GM12874 (cell line): ENCODE data around the gene ABCA1.

Experiments used
- TF ChIP-seq, protein P1 (sequence below): IDR thresholded peaks from 2 replicates; pipeline ENCODE4 v1.5.1; 2011; ENCODE audit warnings: low read depth, mild to moderate bottlenecking, control low read depth, low read length, moderate library complexity; ENCODE audit not compliant: insufficient read depth

Gene ABCA1

DNA sequence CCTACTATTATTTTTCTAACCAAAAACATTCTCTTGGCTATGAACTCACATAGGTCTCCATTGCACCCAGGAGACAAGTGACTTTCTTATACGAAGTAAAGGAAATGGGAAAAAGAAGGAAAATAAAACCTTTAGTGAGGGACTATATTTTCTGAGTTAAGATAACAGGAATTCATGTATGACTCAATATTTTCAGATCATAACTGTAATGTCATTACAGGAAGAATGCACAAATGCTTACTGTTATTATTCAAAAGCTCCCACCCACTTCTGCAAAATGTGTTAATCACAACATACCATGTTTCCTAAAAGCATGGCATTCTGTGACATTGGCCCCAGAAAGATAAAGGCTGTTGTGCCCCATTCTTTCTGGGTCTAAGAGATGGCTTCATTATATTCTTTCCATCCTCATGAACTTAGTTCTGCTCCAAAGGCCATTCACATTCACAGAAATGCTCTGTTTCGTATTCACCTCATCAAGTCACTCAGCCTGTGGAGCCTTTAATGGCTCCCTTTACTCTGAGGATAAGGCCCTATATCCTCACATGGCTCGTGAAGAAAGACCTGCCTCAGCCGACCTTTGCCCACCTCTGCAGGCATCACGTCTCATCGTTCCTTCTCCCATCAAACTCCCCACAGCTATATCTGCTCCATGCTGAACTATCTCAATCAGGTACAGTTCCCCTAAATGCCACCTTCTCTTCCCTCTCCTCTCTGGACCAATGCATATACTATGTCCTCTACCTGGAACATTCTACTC, 77.0 kb downstream of the ABCA1 start:
- TF ChIP-seq, protein P1, sequence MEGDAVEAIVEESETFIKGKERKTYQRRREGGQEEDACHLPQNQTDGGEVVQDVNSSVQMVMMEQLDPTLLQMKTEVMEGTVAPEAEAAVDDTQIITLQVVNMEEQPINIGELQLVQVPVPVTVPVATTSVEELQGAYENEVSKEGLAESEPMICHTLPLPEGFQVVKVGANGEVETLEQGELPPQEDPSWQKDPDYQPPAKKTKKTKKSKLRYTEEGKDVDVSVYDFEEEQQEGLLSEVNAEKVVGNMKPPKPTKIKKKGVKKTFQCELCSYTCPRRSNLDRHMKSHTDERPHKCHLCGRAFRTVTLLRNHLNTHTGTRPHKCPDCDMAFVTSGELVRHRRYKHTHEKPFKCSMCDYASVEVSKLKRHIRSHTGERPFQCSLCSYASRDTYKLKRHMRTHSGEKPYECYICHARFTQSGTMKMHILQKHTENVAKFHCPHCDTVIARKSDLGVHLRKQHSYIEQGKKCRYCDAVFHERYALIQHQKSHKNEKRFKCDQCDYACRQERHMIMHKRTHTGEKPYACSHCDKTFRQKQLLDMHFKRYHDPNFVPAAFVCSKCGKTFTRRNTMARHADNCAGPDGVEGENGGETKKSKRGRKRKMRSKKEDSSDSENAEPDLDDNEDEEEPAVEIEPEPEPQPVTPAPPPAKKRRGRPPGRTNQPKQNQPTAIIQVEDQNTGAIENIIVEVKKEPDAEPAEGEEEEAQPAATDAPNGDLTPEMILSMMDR: no peak

DNA sequence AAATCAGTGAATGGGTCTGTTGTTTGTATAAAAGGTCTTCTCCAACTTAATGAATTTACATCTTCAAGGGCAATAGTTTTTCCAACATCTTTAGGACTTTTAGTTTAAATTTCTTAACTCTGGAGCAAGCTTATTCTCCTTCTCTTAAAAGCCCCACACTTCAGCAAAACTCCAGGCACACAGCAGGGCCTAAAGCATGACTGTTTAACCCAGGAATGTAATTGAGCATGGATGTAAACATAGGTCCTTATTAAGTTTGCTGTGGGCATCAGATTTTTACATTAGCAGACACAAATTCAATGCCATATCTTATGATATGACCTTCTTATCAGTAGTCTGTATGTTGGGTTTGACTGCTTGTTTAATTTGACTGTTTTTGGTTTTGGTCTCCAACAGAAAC, 78.9 kb downstream of the ABCA1 start:
- TF ChIP-seq, protein P1: no peak

DNA sequence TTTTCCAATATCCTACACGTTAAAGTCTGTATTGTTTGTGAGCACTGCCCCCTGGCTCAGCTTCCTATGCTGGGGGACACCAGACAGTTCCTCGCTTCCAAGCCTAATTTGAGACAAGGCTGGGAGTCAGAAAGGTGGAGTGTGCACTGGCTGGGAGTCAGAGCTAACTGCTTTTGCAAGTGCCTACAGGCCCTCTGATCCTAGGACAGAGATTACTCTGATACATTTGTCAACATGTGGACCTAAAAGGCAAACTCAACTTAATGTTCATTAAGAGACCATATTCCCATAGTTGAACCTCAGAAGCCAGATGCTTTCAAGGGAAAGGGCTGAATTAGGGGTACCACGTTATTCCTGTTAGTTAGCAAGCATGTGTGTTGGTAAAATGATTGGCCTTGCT, 83.2 kb downstream of the ABCA1 start:
- TF ChIP-seq, protein P1: no peak

DNA sequence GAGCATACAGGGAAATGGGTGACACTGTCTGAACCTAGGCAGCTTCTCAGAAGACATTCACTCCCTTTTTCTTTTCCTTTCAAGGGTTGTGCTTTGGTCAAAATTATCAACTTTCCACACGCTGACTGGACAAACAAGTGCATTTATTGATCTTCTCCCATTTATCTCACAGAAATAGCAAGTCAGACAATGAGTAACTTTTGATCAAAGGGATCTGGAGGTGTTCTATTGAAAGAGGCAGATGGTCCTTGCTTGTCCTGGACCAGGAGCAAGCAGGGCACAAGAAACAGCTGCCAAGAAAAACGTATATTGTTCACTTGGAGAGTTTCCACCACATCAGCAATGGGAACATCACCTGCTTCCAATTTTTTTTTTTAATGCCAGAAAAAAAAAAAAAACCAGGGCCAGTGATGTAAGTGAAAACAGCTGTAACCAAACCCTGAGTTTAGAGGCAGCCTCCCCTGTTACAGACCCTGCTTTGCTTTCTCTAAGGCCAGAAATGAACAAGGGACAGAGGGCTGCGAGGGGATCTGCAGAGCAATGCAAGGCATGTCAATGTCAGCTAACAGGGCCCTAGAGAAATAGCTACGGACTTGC, 84.2 kb downstream of the ABCA1 start:
- TF ChIP-seq, protein P1: no peak

DNA sequence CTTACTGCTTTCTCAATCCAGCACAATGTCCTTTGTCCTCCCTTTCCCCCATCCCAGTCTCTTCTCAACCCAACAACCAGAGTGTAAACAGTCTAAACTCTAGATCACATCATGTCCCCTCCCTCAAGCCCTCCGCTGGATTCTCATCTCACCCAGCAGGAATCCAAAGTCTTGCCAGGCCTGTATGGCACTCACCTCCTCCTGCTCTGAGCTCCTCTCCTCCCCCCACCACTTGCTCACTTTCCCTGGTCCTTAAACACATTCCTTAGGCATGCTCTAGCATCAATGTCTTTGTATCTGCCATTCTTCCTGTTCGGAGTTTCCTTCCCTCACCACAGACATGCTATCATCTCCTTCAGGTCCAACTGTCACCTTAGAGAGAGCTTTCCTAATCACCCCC, 85.3 kb downstream of the ABCA1 start:
- TF ChIP-seq, protein P1: no peak

DNA sequence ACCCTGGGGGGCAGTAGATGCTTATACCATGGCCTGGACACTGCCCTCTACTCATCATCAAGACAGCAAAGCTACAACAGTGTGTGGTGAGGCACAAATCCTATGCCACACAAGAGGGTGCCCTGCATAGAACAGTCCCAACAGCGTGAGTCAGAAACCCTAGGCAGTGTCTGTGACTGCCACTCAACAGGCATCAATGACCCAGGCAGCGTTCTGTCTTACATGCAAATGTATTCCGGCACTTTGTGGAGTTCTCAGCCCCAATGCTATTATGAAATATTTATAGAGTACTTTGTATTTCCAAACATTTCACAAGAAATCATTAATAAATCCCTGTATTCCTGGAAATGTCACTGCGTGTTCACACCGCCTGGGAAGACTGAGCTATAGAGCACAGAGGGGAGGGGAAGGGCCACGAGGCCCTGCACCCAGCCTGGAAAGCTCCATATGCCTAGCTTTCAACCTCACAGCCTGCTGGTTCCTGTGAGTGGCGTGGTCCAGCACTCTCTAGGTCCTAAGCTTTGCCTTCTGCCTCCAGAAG, 86.3 kb downstream of the ABCA1 start:
- TF ChIP-seq, protein P1: no peak

DNA sequence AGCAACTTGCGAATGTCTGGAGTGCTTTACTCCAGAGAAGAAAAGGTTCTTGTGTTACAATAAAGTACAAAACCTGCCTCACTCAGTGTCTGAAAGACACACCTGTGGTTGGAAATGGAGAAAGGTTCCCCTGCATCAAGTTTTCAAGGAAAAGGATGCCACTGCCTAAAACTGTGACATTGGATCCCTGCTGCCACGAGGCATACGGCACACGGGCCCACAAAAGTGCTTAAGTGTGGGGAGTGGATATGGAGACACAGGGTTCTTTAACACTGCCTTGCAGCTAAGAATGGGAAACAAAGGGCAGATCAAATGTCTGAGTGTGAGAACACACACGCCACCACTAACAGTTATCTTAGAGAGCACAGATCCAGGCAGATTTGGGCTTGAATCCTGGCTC, 89.0 kb downstream of the ABCA1 start:
- TF ChIP-seq, protein P1: no peak
